ENCODE measurements around the gene NFYC.

The NFYC gene

DNA sequence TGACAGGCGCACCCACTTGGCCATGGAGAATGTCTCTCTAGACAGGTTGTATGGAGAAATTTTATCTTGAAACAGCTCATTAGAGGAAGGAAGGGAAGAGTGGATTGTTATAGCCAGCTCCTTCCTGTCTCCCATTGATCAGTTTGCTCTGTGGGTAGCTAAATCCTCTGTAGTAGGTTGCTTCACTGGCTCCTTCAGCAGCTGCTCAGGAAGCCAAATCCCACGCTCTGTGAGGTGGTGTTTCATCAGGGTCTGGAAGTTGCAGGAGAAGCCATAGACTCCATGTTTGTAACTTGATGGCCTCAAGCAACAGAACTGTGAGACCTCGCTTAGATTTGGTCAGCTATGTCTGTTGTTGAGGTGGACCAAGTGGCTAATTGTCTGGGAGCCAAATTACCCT is 6.8 kb upstream of the NFYC start:
- no peak for DNase-seq
- no peaks in the 10 kb centered on the region for H3K36me3 ChIP-seq (replicated peaks)
- TF ChIP-seq, protein P1, sequence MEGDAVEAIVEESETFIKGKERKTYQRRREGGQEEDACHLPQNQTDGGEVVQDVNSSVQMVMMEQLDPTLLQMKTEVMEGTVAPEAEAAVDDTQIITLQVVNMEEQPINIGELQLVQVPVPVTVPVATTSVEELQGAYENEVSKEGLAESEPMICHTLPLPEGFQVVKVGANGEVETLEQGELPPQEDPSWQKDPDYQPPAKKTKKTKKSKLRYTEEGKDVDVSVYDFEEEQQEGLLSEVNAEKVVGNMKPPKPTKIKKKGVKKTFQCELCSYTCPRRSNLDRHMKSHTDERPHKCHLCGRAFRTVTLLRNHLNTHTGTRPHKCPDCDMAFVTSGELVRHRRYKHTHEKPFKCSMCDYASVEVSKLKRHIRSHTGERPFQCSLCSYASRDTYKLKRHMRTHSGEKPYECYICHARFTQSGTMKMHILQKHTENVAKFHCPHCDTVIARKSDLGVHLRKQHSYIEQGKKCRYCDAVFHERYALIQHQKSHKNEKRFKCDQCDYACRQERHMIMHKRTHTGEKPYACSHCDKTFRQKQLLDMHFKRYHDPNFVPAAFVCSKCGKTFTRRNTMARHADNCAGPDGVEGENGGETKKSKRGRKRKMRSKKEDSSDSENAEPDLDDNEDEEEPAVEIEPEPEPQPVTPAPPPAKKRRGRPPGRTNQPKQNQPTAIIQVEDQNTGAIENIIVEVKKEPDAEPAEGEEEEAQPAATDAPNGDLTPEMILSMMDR (IDR thresholded peaks at IDR 0.05; ENCODE audit: low read depth, low read length, missing control alignments), result no peak
- no peak overlapping the region for H3K27ac ChIP-seq
- in situ Hi-C loops (cut with HindIII; ENCODE audit: low pct_ligation_motif_present, low sequenced_read_pairs), result no loop called here
- no peaks in the 10 kb centered on the region for H3K27me3 ChIP-seq (replicated peaks)
- H3K4me3 ChIP-seq (ENCODE audit: low read depth, low read length), result no peak overlapping the region

DNA sequence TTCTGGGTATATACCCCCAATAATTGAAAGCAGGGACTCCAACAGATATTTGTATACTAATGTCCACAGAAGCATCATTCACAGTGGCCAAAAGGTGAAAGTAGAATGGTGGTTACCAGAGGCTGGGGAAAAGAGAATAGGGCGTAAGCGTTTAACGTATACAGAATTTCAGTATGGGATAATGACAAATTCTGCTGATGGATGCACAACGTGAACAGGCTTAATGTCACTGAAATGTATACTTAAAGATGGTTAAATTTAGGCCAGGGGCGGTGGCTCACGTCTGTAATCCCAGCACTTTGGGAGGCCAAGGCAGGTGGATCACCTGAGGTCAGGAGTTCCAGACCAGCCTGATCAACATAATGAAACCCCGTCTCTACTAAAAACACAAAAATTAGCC is 4.4 kb upstream of the NFYC start:
- in situ Hi-C loops (cut with HindIII; ENCODE audit: low pct_ligation_motif_present, low sequenced_read_pairs), result no loop called here
- no peak for DNase-seq
- TF ChIP-seq, protein P1 (IDR thresholded peaks at IDR 0.05; ENCODE audit: low read depth, low read length, missing control alignments), result no peak
- no peaks in the 10 kb centered on the region for H3K36me3 ChIP-seq (replicated peaks)
- H3K4me3 ChIP-seq (ENCODE audit: low read depth, low read length), result no peak overlapping the region
- no peaks in the 10 kb centered on the region for H3K27me3 ChIP-seq (replicated peaks)
- H3K27ac ChIP-seq, result no peak overlapping the region

DNA sequence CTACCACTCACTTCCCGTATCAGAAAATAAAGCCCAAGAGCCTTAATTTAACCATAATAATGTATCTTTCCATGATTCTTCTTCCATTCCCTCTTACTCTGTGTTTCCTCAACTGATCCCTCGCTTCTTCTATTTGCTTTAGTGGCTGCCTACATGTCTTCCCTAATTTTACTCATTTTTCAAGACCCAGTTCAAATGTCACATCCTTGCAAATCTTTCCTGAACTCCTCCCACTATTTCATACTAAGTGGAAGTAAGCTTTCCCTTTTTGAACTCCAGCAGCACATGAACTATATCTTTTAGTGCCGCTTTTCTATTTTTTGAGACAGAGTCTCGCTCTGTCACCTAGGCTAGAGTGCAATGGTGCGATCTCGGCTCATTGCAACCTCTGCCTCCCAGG is 3.8 kb upstream of the NFYC start:
- TF ChIP-seq, protein P1 (IDR thresholded peaks at IDR 0.05; ENCODE audit: low read depth, low read length, missing control alignments), result no peak
- Histone ChIP-seq H3K36me3 (replicated peaks) (no peaks in the 10 kb centered on the region), H3K27ac (no peak overlapping the region), H3K27me3 (replicated peaks) (no peaks in the 10 kb centered on the region), H3K4me3 (ENCODE audit: low read depth, low read length) (no peak overlapping the region)
- in situ Hi-C loops (cut with HindIII; ENCODE audit: low pct_ligation_motif_present, low sequenced_read_pairs), result no loop called here
- no peak for DNase-seq

DNA sequence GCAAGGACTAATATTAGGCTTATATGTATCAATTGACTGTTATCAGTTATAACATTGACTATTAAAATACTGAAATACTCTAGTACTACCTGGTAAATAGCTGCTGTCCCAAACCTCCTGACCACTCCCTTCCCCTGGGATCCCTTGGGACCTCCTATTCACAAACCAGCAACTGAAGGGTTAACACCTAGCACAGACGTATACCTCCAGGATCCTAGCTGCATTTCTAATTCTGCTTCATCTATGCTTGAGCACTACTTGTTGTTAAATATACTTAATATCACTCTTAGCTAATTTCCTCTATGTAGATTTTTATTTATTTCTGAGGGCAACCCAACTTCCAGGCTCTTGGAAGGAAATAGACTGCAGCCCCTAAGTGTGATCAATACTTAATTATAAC is 1.8 kb upstream of the NFYC start:
- in situ Hi-C loops (cut with HindIII; ENCODE audit: low pct_ligation_motif_present, low sequenced_read_pairs), result no loop called here
- DNase-seq, result no peak
- TF ChIP-seq, protein P1 (IDR thresholded peaks at IDR 0.05; ENCODE audit: low read depth, low read length, missing control alignments), result no peak
- Histone ChIP-seq H3K4me3 (ENCODE audit: low read depth, low read length) (no peak overlapping the region), H3K27ac (no peak overlapping the region), H3K27me3 (replicated peaks) (no peaks in the 10 kb centered on the region), H3K36me3 (replicated peaks) (no peaks in the 10 kb centered on the region)

DNA sequence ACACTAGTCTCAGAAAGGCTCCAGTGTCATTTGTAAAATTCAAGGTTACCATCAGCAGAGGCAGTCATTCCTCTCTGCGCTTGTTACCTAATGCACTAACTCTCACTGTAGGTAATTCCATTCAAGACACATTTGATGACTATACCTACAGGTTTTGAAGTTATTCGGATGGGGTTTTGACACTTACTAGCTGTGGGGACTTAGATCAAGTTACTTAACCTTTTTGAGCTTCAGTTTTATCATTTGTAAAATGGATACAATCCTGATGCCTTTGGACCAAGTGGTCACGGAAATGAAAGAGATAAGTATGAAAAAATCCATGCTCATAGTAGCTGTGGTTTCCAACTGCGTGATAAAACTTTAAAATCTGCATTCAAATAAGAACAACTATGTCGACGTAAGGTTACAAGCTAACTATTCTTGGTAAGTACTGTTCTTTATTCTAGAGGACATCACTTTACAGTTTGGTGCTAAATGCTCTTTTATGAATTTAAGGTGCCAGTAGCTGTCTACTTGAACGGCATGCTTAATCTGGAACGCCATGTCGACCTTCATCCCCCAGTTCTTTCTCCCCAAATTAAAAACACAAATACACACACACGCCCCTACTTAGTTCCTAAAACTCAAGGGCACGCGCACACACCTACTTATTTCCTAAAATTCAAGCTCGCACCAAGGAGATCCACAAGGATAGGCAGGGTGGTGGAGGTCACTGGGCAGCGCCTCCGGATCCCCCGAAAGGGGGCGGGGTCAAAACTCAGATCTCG is 550 bp upstream of the NFYC start:
- Histone ChIP-seq H3K27me3 (replicated peaks) (no peaks in the 10 kb centered on the region), H3K27ac (peak overlapping the region; percentile 98), H3K36me3 (replicated peaks) (no peaks in the 10 kb centered on the region), H3K4me3 (ENCODE audit: low read depth, low read length) (peak overlapping the region; percentile 81)
- no peak for DNase-seq
- TF ChIP-seq, protein P1 (IDR thresholded peaks at IDR 0.05; ENCODE audit: low read depth, low read length, missing control alignments), result no peak
- in situ Hi-C loops (cut with HindIII; ENCODE audit: low pct_ligation_motif_present, low sequenced_read_pairs), result no loop called here

GRCh38 chr1:40692429-40692895 is 958 bp downstream of the NFYC start:
- H3K27ac ChIP-seq, result peak overlapping the region; percentile 98
- no peaks in the 10 kb centered on the region for H3K27me3 ChIP-seq (replicated peaks)
- H3K4me3 ChIP-seq (ENCODE audit: low read depth, low read length), result peak overlapping the region; percentile 81
- H3K36me3 ChIP-seq (replicated peaks), result no peaks in the 10 kb centered on the region
- peak; percentile 13 for DNase-seq
- in situ Hi-C loops (cut with HindIII; ENCODE audit: low pct_ligation_motif_present, low sequenced_read_pairs), result no loop called here
- TF ChIP-seq, protein P1 (IDR thresholded peaks at IDR 0.05; ENCODE audit: low read depth, low read length, missing control alignments), result no peak

Data from brain microvascular endothelial cell (primary cell).